A673 (cell line): ENCODE results near the gene PSMF1.

ENCODE experiments used
- EZH2 ChIP-seq: fragments of 200-600 bp; sonication (generic); IDR thresholded peaks from 2 replicates; pipeline ENCODE4 v1.6.1; 2017; ENCODE audit warnings: borderline replicate concordance, low read depth, mild to moderate bottlenecking, mixed read lengths, antibody characterized with exemption, low read length; ENCODE audit not compliant: poor library complexity, severe bottlenecking
- TF ChIP-seq, protein P1 (sequence below): fragments of 300-800, 200-600 bp; sonication (generic); conservative IDR thresholded peaks from 2 replicates; pipeline ENCODE4 v1.5.1; 2017; ENCODE audit warnings: low read depth, mild to moderate bottlenecking, antibody characterized with exemption, low read length, moderate library complexity, mixed read lengths

GRCh38 chr20:1124421-1124820 is 6.0 kb downstream of the PSMF1 start:
- TF ChIP-seq, protein P1, sequence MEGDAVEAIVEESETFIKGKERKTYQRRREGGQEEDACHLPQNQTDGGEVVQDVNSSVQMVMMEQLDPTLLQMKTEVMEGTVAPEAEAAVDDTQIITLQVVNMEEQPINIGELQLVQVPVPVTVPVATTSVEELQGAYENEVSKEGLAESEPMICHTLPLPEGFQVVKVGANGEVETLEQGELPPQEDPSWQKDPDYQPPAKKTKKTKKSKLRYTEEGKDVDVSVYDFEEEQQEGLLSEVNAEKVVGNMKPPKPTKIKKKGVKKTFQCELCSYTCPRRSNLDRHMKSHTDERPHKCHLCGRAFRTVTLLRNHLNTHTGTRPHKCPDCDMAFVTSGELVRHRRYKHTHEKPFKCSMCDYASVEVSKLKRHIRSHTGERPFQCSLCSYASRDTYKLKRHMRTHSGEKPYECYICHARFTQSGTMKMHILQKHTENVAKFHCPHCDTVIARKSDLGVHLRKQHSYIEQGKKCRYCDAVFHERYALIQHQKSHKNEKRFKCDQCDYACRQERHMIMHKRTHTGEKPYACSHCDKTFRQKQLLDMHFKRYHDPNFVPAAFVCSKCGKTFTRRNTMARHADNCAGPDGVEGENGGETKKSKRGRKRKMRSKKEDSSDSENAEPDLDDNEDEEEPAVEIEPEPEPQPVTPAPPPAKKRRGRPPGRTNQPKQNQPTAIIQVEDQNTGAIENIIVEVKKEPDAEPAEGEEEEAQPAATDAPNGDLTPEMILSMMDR, result no peak
- TF ChIP-seq EZH2, result no peak
